Measurements from ENCODE around the gene LIF. TPM values are rescaled to one million over a fixed set of nuclear protein-coding genes. Genes with fewer than 3 reads are reported as not detected.

Gene LIF
- total and polyA plus RNA-seq, 4 donors = 0.08 to 0.10 (median 0.09) TPM; not detected in 1

DNA sequence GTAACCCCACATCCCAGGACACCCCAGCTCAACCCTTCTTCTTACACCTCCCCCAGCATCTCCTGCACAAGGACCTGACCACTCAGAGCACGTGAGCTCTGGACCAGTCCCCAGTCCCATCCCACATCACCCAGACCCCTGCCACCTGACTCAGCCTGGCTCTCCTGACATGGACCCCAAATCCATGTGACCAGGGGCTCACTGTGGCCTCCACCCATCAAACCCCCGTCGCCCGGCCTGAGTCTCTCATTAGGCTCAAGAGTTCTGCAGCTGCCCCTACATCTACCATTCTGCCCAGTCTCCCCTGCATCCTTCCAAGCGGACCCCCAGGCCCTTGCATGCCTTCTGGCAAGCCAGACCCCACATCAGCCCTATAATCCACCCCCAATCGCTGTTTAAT lies 1.9 kb upstream of the LIF start:
- Histone ChIP-seq H3K4me1 (ENCODE audit: control insufficient read depth in 4 of 4, insufficient read depth in 4 of 4, low read length in 3 of 4) (peaks cover 3 to 23% (median 13%) of the 10 kb centered on the region in 4 donors), H3K9ac (ENCODE audit: low read depth in 1 of 2, low read length in 2 of 2) (no peak overlapping the region), H3K4me3 (ENCODE audit: low read depth in 1 of 3, low read length in 3 of 3) (no peak overlapping the region), H3K9me3 (ENCODE audit: control insufficient read depth in 4 of 4, low read length in 3 of 4) (no peaks in the 10 kb centered on the region), H3K36me3 (ENCODE audit: control insufficient read depth in 4 of 4, insufficient read depth in 3 of 4, low read depth in 1 of 4, low read length in 3 of 4) (no peaks in the 10 kb centered on the region), H3K27me3 (ENCODE audit: control insufficient read depth in 4 of 4, insufficient read depth in 4 of 4, low read length in 3 of 4) (peaks cover 0 to 7% (median 2%) of the 10 kb centered on the region in 4 donors), H3K27ac (ENCODE audit: low read depth in 1 of 2, low read length in 2 of 2) (no peak overlapping the region)
- DNase-seq (ENCODE audit: low spot score) = no peak
- 78% methylated on average over 6 of the region's 6 CpGs for WGBS
- TF ChIP-seq, protein P1, sequence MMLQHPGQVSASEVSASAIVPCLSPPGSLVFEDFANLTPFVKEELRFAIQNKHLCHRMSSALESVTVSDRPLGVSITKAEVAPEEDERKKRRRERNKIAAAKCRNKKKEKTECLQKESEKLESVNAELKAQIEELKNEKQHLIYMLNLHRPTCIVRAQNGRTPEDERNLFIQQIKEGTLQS (IDR thresholded peaks at IDR 0.05) = no peak
- TF ChIP-seq JUND (IDR thresholded peaks at IDR 0.05) (no peak), HNF4G (IDR thresholded peaks at IDR 0.05) (no peak), RXRA (IDR thresholded peaks at IDR 0.05) (no peak), FOXA2 (IDR thresholded peaks at IDR 0.05) (no peak), FOXA1 (IDR thresholded peaks at IDR 0.05) (no peak)
- TF ChIP-seq, protein P2, sequence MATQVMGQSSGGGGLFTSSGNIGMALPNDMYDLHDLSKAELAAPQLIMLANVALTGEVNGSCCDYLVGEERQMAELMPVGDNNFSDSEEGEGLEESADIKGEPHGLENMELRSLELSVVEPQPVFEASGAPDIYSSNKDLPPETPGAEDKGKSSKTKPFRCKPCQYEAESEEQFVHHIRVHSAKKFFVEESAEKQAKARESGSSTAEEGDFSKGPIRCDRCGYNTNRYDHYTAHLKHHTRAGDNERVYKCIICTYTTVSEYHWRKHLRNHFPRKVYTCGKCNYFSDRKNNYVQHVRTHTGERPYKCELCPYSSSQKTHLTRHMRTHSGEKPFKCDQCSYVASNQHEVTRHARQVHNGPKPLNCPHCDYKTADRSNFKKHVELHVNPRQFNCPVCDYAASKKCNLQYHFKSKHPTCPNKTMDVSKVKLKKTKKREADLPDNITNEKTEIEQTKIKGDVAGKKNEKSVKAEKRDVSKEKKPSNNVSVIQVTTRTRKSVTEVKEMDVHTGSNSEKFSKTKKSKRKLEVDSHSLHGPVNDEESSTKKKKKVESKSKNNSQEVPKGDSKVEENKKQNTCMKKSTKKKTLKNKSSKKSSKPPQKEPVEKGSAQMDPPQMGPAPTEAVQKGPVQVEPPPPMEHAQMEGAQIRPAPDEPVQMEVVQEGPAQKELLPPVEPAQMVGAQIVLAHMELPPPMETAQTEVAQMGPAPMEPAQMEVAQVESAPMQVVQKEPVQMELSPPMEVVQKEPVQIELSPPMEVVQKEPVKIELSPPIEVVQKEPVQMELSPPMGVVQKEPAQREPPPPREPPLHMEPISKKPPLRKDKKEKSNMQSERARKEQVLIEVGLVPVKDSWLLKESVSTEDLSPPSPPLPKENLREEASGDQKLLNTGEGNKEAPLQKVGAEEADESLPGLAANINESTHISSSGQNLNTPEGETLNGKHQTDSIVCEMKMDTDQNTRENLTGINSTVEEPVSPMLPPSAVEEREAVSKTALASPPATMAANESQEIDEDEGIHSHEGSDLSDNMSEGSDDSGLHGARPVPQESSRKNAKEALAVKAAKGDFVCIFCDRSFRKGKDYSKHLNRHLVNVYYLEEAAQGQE (IDR thresholded peaks at IDR 0.05) = no peak
- TF ChIP-seq, protein P3, sequence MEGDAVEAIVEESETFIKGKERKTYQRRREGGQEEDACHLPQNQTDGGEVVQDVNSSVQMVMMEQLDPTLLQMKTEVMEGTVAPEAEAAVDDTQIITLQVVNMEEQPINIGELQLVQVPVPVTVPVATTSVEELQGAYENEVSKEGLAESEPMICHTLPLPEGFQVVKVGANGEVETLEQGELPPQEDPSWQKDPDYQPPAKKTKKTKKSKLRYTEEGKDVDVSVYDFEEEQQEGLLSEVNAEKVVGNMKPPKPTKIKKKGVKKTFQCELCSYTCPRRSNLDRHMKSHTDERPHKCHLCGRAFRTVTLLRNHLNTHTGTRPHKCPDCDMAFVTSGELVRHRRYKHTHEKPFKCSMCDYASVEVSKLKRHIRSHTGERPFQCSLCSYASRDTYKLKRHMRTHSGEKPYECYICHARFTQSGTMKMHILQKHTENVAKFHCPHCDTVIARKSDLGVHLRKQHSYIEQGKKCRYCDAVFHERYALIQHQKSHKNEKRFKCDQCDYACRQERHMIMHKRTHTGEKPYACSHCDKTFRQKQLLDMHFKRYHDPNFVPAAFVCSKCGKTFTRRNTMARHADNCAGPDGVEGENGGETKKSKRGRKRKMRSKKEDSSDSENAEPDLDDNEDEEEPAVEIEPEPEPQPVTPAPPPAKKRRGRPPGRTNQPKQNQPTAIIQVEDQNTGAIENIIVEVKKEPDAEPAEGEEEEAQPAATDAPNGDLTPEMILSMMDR (IDR thresholded peaks at IDR 0.05; ENCODE audit: low read depth, low read length, missing input control) = no peak

DNA sequence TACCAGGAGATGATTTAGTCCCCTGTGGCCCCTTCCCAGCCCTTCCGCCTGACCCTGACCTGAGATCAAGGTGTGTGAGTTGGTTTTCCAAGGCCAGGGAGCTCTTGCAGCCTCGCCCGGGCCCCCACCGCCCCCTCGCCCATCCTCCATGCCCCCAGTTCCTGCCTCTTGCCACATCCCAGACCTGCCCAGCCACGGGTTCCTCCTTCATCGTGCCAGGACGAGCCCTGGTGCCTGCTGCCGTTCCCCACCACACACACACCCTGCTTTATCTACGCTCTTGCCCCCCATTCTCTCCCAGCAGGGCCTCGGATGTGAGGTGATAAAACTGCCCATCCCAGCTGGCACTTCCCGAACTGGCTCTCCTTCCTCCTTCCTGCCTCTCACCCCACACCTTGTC lies 1.4 kb upstream of the LIF start:
- H3K4me1 ChIP-seq (ENCODE audit: control insufficient read depth in 4 of 4, insufficient read depth in 4 of 4, low read length in 3 of 4) = peaks cover 3 to 22% (median 13%) of the 10 kb centered on the region in 4 donors
- H3K27me3 ChIP-seq (ENCODE audit: control insufficient read depth in 4 of 4, insufficient read depth in 4 of 4, low read length in 3 of 4) = peaks cover 0 to 7% (median 2%) of the 10 kb centered on the region in 4 donors
- no peak overlapping the region for H3K9ac ChIP-seq (ENCODE audit: low read depth in 1 of 2, low read length in 2 of 2)
- H3K9me3 ChIP-seq (ENCODE audit: control insufficient read depth in 4 of 4, low read length in 3 of 4) = no peaks in the 10 kb centered on the region
- 68% methylated on average over 12 of the region's 12 CpGs for WGBS
- no peak for DNase-seq (ENCODE audit: low spot score)
- no peak overlapping the region for H3K27ac ChIP-seq (ENCODE audit: low read depth in 1 of 2, low read length in 2 of 2)
- no peak overlapping the region for H3K4me3 ChIP-seq (ENCODE audit: low read depth in 1 of 3, low read length in 3 of 3)
- no peak for TF ChIP-seq NR2F2 (IDR thresholded peaks at IDR 0.05)
- TF ChIP-seq, protein P4, sequence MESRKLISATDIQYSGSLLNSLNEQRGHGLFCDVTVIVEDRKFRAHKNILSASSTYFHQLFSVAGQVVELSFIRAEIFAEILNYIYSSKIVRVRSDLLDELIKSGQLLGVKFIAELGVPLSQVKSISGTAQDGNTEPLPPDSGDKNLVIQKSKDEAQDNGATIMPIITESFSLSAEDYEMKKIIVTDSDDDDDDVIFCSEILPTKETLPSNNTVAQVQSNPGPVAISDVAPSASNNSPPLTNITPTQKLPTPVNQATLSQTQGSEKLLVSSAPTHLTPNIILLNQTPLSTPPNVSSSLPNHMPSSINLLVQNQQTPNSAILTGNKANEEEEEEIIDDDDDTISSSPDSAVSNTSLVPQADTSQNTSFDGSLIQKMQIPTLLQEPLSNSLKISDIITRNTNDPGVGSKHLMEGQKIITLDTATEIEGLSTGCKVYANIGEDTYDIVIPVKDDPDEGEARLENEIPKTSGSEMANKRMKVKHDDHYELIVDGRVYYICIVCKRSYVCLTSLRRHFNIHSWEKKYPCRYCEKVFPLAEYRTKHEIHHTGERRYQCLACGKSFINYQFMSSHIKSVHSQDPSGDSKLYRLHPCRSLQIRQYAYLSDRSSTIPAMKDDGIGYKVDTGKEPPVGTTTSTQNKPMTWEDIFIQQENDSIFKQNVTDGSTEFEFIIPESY (IDR thresholded peaks at IDR 0.05) = no peak
- no peak for TF ChIP-seq JUND (IDR thresholded peaks at IDR 0.05)
- TF ChIP-seq, protein P2 (IDR thresholded peaks at IDR 0.05) = no peak
- no peak for TF ChIP-seq TAF1 (conservative IDR thresholded peaks at IDR 0.05)
- TF ChIP-seq FOXA2 (IDR thresholded peaks at IDR 0.05) = no peak
- TF ChIP-seq RAD21 (IDR thresholded peaks at IDR 0.05) = no peak
- no peak for TF ChIP-seq GABPA (IDR thresholded peaks at IDR 0.05 in 1 of 2, conservative IDR thresholded peaks at IDR 0.05 in 1 of 2)
- no peaks in the 10 kb centered on the region for H3K36me3 ChIP-seq (ENCODE audit: control insufficient read depth in 4 of 4, insufficient read depth in 3 of 4, low read depth in 1 of 4, low read length in 3 of 4)

Measured in liver (tissue), 9 donors.